ENCODE results near the gene LSP1. TPM values are rescaled to one million over a fixed set of nuclear protein-coding genes. Genes with fewer than 3 reads are reported as not detected.

LSP1 gene
- total and polyA plus RNA-seq, 7 donors = 8.7 to 80.2 (median 32.7) TPM

- intact Hi-C loops (cut with DNase I) = no loop called here
- Histone ChIP-seq H3K4me3 (no peak overlapping the region), H3K27ac (peak overlapping the region in 1 of 4 donors; percentile 65), H3K9me3 (no peaks in the 10 kb centered on the region), H3K27me3 (no peaks in the 10 kb centered on the region), H3K36me3 (no peaks in the 10 kb centered on the region), H3K4me1 (no peaks in the 10 kb centered on the region)
- DNase-seq = no peak
- WGBS, 2 donors = 81 to 92% methylated on average over 25 of the region's 25 CpGs
- TF ChIP-seq EP300 (IDR thresholded peaks at IDR 0.05) (no peak), CTCF (IDR thresholded peaks at IDR 0.05) (no peak), POLR2AphosphoS5 (IDR thresholded peaks at IDR 0.05) (no peak), POLR2A (IDR thresholded peaks at IDR 0.05) (no peak)
These were observed 67.4 kb downstream of the LSP1 start for GRCh38 chr11:1920128-1920908.

GRCh38 chr11:1920909-1921573 lies 68.2 kb downstream of the LSP1 start:
- H3K27ac ChIP-seq = peak overlapping the region in 3 of 4 donors; percentile 27 to 65 (median 49)
- no peaks in the 10 kb centered on the region for H3K36me3 ChIP-seq
- no peak for TF ChIP-seq POLR2A (IDR thresholded peaks at IDR 0.05)
- TF ChIP-seq EP300 (IDR thresholded peaks at IDR 0.05) = no peak
- TF ChIP-seq POLR2AphosphoS5 (IDR thresholded peaks at IDR 0.05) = no peak
- TF ChIP-seq CTCF (IDR thresholded peaks at IDR 0.05) = no peak
- no peaks in the 10 kb centered on the region for H3K27me3 ChIP-seq
- H3K4me3 ChIP-seq = no peak overlapping the region
- WGBS, 2 donors = 26 to 70% methylated on average over 21 of the region's 21 CpGs
- intact Hi-C loops (cut with DNase I) = no loop called here
- no peaks in the 10 kb centered on the region for H3K9me3 ChIP-seq
- H3K4me1 ChIP-seq = no peaks in the 10 kb centered on the region
- DNase-seq = no peak

GRCh38 chr11:1921574-1922141 lies 68.8 kb downstream of the LSP1 start:
- WGBS, 2 donors = 64 to 73% methylated on average over 18 of the region's 18 CpGs
- H3K27ac ChIP-seq = peak overlapping the region in 3 of 4 donors; percentile 27 to 66 (median 49)
- H3K27me3 ChIP-seq = no peaks in the 10 kb centered on the region
- no peak overlapping the region for H3K4me3 ChIP-seq
- no peaks in the 10 kb centered on the region for H3K9me3 ChIP-seq
- intact Hi-C loops (cut with DNase I) = no loop called here
- H3K4me1 ChIP-seq = no peaks in the 10 kb centered on the region
- TF ChIP-seq CTCF (IDR thresholded peaks at IDR 0.05) (no peak), POLR2AphosphoS5 (IDR thresholded peaks at IDR 0.05) (no peak), POLR2A (IDR thresholded peaks at IDR 0.05) (no peak), EP300 (IDR thresholded peaks at IDR 0.05) (no peak)
- H3K36me3 ChIP-seq = no peaks in the 10 kb centered on the region
- DNase-seq = peak; percentile 78

- Histone ChIP-seq H3K4me3 (no peak overlapping the region), H3K27me3 (no peaks in the 10 kb centered on the region)
- intact Hi-C loops (cut with DNase I) = no loop called here
These were observed 69.7 kb downstream of the LSP1 start for GRCh38 chr11:1922481-1923081.

More at GRCh38 chr11:1922481-1923081, 69.7 kb downstream of the LSP1 start:
- H3K36me3 ChIP-seq = no peaks in the 10 kb centered on the region
- H3K9me3 ChIP-seq = no peaks in the 10 kb centered on the region
- no peak for DNase-seq
- TF ChIP-seq POLR2AphosphoS5 (IDR thresholded peaks at IDR 0.05) (no peak), EP300 (IDR thresholded peaks at IDR 0.05) (no peak), POLR2A (IDR thresholded peaks at IDR 0.05) (no peak), CTCF (IDR thresholded peaks at IDR 0.05) (no peak)
- H3K27ac ChIP-seq = peak overlapping the region in 2 of 4 donors; percentile 41 to 66
- no peaks in the 10 kb centered on the region for H3K4me1 ChIP-seq
- WGBS, 2 donors = 69 to 72% methylated on average over 14 of the region's 14 CpGs

Data from sigmoid colon (tissue), 7 donors.